NCI-H187 (cell line): ENCODE data around the gene MON2.
A peak's percentile ranks its signal among the peaks of the same experiment; 100 is the strongest.

Experiments
- DNase-seq, 2 experiments: peaks; one replicate each; lab custom pipeline; 2025; lab: John Stamatoyannopoulos, UW

MON2 gene

GRCh38 chr12:62613081-62613480 lies 146.5 kb downstream of the MON2 start:
- no peak for DNase-seq

GRCh38 chr12:62618319-62618718 lies 151.7 kb downstream of the MON2 start:
- no peak for DNase-seq

GRCh38 chr12:62618930-62619329 lies 152.3 kb downstream of the MON2 start:
- DNase-seq: peak; percentile 11 to 46

DNA sequence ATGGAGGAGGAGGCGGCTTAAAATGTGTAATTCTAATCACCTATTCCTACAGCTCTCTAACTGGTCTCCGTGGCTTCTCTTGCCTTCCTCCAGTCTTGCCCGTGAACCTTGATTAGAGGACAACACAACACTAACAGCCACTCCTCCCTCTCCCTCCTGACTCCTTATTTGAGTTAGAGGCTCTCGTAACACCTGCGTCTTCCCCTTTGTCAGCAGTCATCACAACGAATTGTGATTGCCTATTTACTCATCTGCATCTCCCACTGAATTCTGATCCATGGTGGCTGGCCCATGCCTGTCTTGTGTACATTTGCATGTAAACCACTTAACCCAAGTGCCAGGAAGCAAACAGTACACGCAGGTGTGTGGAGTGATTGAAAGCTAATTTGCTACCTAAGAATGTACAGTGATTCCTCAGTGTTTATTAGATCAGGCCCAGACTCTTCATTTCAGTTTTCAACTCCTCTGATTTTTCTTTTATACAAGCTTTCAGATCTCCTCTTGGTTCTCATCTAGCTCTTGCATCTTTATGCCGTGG lies 154.5 kb downstream of the MON2 start:
- DNase-seq: peak; percentile 65 to 89

DNA sequence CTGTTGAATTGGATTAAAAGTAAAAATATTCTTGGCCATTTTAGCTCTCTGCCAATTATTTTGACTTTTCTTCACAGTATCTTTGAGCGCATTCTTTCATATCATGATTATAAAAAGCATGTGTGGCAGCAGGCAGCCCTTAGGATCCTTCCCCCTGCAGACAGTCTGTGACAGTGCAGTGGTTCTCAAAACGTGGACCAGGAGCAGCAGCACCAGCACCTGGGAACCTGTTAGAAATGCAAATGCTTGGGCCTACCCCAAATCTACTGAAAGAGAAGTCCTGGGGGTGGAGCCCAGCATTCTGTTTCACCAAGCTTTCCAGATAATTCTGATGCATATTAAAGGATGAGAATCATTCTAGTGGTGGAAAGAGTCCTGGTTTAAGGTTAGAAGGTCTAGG lies 155.6 kb downstream of the MON2 start:
- no peak for DNase-seq

DNA sequence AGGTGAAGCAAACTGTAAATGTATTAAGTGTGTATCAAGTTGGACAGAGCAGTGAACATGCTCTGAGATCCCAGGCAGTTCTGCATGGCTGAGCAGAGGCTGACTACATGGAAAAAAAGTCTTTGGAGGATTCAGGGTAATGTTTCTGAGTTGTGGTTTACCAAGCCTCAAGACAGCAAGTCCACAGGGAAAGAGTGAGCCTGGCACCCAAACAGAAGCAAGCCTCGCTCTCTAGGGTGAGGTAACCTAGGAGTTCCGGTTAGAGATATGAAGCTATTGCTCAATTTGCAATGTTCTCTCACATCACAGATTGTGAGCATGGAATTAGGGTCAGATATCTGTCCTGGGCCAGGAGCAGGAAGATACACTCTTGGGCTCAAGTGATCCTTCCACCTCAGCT lies 158.6 kb downstream of the MON2 start:
- DNase-seq: peak in 1 of 2 experiments; percentile 17

GRCh38 chr12:62627181-62627580 lies 160.6 kb downstream of the MON2 start:
- no peak for DNase-seq

DNA sequence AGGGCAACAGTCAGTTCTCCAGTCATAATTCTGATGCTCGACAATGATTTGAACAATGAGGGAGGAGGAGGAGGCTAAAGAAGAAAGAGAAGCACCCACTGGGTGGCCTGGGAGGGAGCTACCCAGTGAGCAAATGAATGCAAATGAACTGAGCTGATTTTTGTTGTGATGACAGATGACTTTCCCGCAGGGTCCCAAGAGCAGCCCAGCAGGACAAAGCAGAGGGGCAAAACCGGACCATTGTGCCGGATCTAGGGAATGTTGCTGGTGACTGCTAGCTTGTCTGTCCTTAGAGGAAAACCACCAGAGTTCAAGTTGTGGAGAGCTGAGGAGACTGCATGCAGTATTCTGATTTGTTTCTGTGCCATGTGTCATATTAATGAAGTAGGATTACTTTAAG lies 162.8 kb downstream of the MON2 start:
- no peak for DNase-seq

- DNase-seq: peak; percentile 72 to 75
These were observed 163.5 kb downstream of the MON2 start for GRCh38 chr12:62629971-62630739.

GRCh38 chr12:62631471-62632410 lies 165.1 kb downstream of the MON2 start:
- DNase-seq: peak in 1 of 2 experiments; percentile 10

- DNase-seq: no peak
These were observed 165.8 kb downstream of the MON2 start for GRCh38 chr12:62632411-62632918.

DNA sequence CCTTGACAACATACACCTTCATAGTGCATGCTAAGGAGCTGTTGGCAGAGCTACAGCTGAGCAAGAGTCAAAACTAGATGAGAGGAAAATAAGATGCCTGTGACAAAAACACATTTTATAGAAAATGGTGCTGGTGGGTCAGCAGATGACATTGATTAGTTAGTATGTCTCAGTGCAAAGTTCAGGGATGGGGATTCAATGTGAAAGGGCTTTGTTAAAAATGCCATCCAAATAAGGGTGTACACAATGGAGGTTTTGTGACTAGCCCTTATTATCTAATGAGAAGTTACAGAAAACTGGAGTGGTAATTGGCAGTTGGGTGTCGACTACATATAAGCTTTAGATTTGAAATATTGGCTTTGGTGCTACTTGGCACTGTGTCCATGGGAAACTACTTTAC lies 169.0 kb downstream of the MON2 start:
- no peak for DNase-seq

DNA sequence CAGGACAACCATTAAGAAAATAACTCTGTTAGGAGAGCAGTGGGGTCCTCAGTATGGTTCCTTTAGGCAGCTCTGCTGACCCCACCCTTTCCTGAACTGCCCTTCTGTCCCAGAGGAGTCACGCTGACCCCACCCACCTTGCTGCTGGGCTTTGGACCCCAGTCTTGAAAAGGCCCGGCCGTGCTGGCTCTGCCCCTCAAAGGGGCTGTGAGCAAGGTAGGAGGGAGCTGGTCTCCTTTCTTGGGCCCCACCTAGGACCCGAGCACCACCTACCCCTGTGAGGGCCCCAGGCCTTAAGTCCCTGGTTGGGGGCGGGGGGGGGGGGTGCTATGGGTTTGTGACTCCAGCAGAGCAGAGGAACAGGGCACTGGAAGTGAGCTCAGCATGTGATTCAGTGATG lies 171.1 kb downstream of the MON2 start:
- DNase-seq: no peak

DNA sequence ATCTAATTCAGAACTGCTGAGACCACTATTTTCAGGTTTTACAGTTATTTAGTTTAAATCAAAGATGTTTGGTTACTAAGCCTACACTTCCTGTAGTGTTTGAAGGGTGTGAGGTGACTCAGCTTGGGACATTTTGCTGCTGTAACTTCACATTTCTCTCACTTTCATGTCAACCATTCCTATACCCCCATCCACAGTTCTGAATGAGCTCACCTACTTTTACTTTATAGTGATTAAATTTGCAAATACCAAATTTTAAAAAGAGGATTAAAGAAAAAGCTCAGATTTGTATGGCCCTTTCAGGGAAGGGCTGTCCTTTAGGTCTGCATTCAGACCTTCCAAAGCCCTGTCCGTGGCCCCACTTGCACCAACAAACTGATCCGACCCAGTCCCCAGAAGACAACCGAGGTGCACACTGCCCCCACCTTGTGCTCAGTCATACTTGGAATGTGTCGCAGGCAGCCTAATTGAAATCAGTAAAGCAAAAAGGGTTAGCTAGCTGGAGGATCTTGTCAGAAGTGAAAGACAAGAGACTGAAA lies 174.4 kb downstream of the MON2 start:
- no peak for DNase-seq

GRCh38 chr12:62642486-62642885 lies 175.9 kb downstream of the MON2 start:
- DNase-seq: no peak

DNA sequence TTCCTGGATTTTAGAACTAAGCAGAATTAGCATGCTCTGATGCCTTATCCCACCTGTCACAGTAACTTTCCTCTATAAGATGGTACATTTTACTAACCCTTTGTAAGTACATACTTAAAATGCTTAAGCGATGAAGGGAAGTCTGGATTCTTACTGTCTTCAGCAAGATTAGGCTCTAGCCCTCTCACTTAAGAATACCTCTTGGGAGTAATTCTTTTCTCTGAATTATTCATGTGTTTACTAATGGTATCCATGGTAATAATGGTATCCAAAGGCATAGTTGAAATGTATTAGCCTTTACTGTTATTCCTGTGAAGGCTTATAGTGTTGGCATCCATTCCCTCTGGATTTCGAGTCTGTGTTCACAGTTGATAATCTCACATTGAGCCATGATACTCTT lies 176.9 kb downstream of the MON2 start:
- DNase-seq: no peak

- no peak for DNase-seq
These were observed 179.9 kb downstream of the MON2 start for GRCh38 chr12:62646566-62646965.

DNA sequence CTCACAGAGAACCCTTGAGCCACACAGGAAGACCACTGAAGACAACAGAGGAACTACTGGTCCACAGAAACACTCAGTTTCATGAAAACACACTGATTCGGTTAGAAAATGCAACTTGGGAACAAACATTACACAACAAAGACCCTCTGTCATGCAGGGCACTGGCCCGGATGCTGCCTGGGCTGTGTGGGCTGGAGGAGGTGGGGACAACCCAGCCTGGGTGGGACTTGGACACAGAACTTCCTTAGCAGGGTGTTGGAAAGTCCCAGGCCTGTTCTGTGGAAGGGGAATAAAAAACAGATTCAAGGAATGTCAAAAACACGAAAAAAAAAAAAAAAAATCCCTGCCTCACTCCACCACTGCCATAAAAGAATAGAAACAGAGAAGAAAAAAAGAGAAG lies 181.0 kb downstream of the MON2 start:
- no peak for DNase-seq

DNA sequence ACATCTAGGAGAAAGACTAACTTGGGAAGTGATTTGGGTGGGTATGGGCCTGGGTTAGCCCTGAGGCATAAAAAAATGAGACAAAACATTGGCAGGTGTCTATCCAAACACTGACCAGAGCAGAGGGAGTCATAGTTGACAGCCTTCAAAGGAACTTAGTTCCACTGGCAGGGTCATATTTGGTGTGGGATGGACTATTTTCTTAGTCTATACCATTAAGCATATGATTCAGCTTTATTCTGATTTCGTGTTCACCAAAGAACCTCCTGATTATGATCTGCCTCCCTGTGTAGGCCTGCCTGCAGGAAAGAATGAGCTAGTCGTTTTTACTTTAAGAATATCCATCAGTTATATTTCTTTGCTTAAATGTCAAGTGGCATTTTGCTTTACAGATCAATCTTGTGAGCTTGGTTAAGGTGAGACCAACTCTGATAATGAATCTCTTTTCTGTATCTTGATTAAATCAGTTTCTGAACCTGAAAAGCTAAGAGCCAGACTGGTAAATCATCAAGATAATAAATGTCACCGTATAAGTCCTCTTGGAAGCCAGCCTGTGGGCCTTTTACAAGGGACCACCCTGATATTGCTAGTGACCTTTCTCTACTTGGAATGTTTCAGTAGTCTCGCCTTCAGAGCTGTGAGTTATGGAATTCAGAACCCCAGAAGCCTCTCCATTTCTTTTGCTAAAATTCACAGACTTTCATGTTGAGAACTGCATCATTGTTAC lies 182.9 kb downstream of the MON2 start:
- DNase-seq: no peak
